Peyer's patch (tissue), 4 donors: Measurements from ENCODE around the gene PTGR3. TPM values are rescaled to one million over a fixed set of nuclear protein-coding genes. Genes with fewer than 3 reads are reported as not detected.

Experiments used
- DNase-seq, 3 donors: peaks; one replicate each; pipeline ENCODE4 v3.0.0-alpha.2; 2017 to 2019
- H3K27ac ChIP-seq, 4 donors: fragments of 200-600 bp; sonication (generic); one replicate each; pipeline ENCODE4 v1.5.1; 2016 to 2019
- H3K27me3 ChIP-seq, 2 donors: fragments of 200-600 bp; sonication (generic); one replicate each; pipeline ENCODE4 v1.5.1; 2019
- H3K36me3 ChIP-seq, 3 donors: fragments of 200-600 bp; sonication (generic); one replicate each; pipeline ENCODE4 v1.5.1; 2016 to 2019
- H3K4me1 ChIP-seq, 4 donors: fragments of 200-600 bp; sonication (generic); one replicate each; pipeline ENCODE4 v1.5.1; 2016 to 2019
- H3K4me3 ChIP-seq, 4 donors: fragments of 200-600 bp; sonication (generic); 1 replicate in 3 of 4; 2 replicates in 1 of 4; pipeline ENCODE4 v1.5.1; 2016 to 2019; ENCODE audit warnings: mild to moderate bottlenecking in 1 of 4
- H3K9me3 ChIP-seq, 4 donors: fragments of 200-600 bp; sonication (generic); one replicate each; pipeline ENCODE4 v1.5.1; 2016 to 2019; ENCODE audit warnings: mild to moderate bottlenecking in 1 of 4
- POLR2A ChIP-seq, 2 donors: fragments of 450-650 bp; IDR thresholded peaks; one replicate each; pipeline ENCODE4 v1.5.1; 2017; ENCODE audit warnings: antibody characterized with exemption in 2 of 2, mild to moderate bottlenecking in 2 of 2, moderate library complexity in 2 of 2
- total RNA-seq, 4 donors: library from RNA; depleted of rRNA; stranded (reverse); fragments of >200 nt; gene quantifications; one replicate each; pipeline ENCODE4 v1.1.0, GENCODE V29; 2016
- TF ChIP-seq, protein P1 (sequence below), 6 experiments: fragments of 450-650 bp in 4 of 6; fragments of 200-600 bp in 2 of 6; sonication (generic) in 1 of 6; IDR thresholded peaks; one replicate each; pipeline ENCODE4 v1.5.1; 2017 to 2019; ENCODE audit warnings: antibody characterized with exemption in 6 of 6, mild to moderate bottlenecking in 3 of 6, moderate library complexity in 1 of 6

Gene PTGR3
- total RNA-seq, 4 donors from 2014 or later = 19.6 to 24.1 (median 20.8) TPM

DNA sequence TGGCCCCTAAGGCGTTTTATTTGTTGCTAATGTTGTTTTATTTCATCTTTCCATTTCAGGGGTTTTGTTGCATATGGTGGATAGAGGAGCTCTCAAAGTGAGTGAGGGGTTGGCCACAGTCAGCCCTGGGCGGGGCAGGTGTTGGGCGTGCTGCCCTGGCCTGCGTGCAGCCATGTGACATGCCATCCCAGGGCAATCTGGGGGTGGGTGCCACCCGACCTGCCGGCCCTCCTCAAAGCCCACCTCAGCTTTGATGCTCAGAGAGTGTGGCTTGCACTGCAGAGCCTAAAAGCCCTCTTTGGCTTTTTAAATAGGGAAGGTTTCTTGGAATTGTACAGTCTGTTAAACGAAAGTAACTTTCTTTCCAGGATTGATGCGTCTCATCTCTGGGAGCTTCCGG is 20.0 kb upstream of the PTGR3 start:
- Histone ChIP-seq H3K9me3 (no peaks in the 10 kb centered on the region), H3K4me1 (peaks cover 0 to 37% (median 1%) of the 10 kb centered on the region in 4 donors), H3K4me3 (no peak overlapping the region), H3K27ac (no peak overlapping the region), H3K27me3 (no peaks in the 10 kb centered on the region), H3K36me3 (no peaks in the 10 kb centered on the region)
- DNase-seq = no peak
- TF ChIP-seq, protein P1, sequence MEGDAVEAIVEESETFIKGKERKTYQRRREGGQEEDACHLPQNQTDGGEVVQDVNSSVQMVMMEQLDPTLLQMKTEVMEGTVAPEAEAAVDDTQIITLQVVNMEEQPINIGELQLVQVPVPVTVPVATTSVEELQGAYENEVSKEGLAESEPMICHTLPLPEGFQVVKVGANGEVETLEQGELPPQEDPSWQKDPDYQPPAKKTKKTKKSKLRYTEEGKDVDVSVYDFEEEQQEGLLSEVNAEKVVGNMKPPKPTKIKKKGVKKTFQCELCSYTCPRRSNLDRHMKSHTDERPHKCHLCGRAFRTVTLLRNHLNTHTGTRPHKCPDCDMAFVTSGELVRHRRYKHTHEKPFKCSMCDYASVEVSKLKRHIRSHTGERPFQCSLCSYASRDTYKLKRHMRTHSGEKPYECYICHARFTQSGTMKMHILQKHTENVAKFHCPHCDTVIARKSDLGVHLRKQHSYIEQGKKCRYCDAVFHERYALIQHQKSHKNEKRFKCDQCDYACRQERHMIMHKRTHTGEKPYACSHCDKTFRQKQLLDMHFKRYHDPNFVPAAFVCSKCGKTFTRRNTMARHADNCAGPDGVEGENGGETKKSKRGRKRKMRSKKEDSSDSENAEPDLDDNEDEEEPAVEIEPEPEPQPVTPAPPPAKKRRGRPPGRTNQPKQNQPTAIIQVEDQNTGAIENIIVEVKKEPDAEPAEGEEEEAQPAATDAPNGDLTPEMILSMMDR (IDR thresholded peaks at IDR 0.05) = no peak
- no peak for TF ChIP-seq POLR2A (IDR thresholded peaks at IDR 0.05)

DNA sequence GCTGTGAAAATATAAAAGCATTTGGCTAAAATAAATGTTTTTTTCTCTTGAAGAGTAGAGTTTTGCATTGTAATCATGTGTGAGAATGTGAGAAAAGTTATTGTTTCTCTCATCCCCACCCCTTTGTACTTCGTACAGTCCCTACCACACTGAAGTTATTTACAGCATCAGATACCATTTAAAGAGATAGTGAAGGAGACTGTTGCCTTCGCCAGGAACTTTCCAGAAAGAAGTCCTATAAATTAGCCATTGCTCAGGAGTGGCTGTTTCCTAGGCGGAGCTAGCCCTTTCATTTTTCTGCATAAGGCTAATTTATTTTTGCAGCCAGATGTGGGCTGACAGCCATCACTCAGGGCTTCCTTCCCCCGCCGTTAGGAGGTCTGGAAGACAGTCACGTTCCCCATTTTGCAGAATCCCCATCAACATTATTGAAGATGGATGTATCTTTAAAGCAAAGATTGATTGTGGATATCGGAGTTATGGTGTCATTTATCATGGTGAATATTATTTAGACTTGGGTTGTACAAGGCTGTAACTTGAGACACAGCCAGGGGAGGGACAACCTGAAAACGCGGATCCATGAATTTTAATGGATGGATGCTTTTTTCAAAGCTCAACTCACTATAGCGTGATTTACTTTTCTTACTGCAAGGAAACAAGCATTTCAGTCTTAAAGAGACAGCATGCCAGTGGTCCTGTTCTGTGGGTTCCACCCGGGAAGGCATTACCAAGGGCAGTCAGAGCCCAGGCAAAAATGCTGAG is 18.8 kb upstream of the PTGR3 start:
- H3K4me1 ChIP-seq = peaks cover 0 to 46% (median 1%) of the 10 kb centered on the region in 4 donors
- TF ChIP-seq, protein P1 (IDR thresholded peaks at IDR 0.05) = no peak
- peak in 1 of 2 donors; percentile 30 for TF ChIP-seq POLR2A (IDR thresholded peaks at IDR 0.05)
- no peak for DNase-seq
- peak overlapping the region in 3 of 4 donors; percentile 11 to 67 (median 42) for H3K27ac ChIP-seq
- H3K27me3 ChIP-seq = no peaks in the 10 kb centered on the region
- peak overlapping the region in 2 of 4 donors; percentile 27 to 43 for H3K4me3 ChIP-seq
- H3K9me3 ChIP-seq = no peaks in the 10 kb centered on the region
- no peaks in the 10 kb centered on the region for H3K36me3 ChIP-seq

DNA sequence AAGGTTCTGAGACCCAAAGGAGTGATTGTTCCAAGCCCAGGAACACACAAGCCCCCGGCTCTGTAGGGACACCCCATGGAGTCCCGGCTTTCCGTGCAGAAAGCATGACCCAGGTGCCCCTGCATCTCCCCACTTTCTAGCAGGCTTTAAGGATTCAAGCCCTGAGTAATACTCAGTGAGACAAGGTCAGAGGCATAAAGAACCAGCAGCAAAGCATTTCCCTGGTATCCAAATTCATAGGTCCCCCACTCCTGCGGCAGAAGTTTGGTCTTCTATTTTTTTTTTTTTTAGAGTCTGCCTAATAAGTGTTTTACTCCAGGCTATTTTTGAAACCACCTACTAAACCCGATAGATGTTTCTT is 18.0 kb upstream of the PTGR3 start:
- Histone ChIP-seq H3K4me3 (peak overlapping the region in 2 of 4 donors; percentile 31 to 43), H3K27ac (peak overlapping the region in 3 of 4 donors; percentile 11 to 67 (median 42)), H3K27me3 (no peaks in the 10 kb centered on the region), H3K36me3 (no peaks in the 10 kb centered on the region), H3K4me1 (peaks cover 0 to 53% (median 1%) of the 10 kb centered on the region in 4 donors), H3K9me3 (no peaks in the 10 kb centered on the region)
- no peak for DNase-seq
- TF ChIP-seq, protein P1 (IDR thresholded peaks at IDR 0.05) = no peak
- TF ChIP-seq POLR2A (IDR thresholded peaks at IDR 0.05) = no peak

DNA sequence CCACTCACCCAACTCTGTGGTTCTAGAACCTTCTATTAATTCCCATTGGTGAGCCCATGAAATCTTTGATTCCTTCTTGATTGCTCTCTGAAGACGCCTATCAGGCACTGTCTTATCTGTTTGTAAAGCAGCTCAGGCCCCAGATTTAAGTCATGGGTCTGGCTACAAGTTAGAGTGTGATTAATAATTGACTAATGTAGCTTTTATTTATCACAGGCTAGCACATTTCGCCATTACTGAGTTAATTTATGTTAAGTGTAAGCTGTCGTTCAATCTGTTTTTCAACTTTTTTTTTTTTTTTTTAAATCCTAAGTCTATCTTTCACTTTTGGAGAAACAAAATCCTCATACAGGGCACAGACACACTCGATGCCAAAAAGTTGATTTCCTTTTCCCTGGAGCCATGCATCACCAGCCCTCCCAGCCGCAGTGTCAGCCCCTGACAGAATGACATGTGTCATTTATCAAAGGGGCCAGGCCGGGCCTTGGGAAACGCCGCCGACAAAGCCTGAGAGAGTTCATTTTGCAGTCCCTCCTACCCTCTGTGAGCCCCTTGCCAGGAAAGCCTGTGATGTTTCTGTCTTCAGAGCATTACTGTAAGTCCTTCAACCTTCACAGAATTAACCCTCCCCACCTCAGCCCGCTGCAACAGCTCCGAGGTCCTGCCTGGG is 17.5 kb upstream of the PTGR3 start:
- Histone ChIP-seq H3K9me3 (no peaks in the 10 kb centered on the region), H3K4me1 (peaks cover 0 to 53% (median 1%) of the 10 kb centered on the region in 4 donors), H3K27ac (peak overlapping the region in 3 of 4 donors; percentile 11 to 66 (median 42)), H3K36me3 (no peaks in the 10 kb centered on the region), H3K4me3 (peak overlapping the region in 2 of 4 donors; percentile 31 to 43), H3K27me3 (no peaks in the 10 kb centered on the region)
- peak in 1 of 3 donors; percentile 52 for DNase-seq
- TF ChIP-seq POLR2A (IDR thresholded peaks at IDR 0.05) = no peak
- TF ChIP-seq, protein P1 (IDR thresholded peaks at IDR 0.05) = no peak

DNA sequence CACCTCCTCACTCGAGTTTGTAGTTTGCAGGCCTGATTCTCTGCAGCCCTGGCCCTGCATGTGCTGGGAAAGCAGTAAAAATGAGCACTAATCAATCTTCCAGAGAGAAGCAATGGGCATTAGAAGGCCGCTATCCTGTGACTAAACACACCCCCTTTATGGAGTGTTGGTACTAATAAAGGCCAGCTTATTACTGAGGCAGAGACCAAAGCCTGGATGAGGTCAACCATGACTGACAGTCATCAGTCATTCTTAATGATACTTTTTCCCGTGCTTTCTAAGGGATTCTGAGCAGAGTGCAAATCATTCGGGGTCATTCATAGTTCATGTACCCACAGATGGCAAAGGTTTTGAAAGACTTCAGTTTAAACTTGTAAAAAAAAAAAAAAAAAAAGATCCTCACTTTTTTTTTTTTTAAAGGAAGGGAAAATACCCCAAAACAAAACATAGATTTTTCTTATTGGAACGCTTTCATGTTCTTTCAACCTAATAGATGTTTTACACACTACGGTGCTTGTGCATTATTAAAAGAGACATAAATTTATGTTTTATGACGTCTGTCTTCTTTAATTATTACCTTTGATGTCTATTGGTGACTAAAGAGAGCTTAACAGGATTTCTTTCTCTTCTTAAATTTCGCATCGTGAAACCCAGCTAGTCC is 14.9 kb upstream of the PTGR3 start:
- Histone ChIP-seq H3K4me1 (peaks cover 0 to 64% (median 1%) of the 10 kb centered on the region in 4 donors), H3K36me3 (no peaks in the 10 kb centered on the region), H3K27me3 (no peaks in the 10 kb centered on the region), H3K4me3 (no peak overlapping the region), H3K9me3 (no peaks in the 10 kb centered on the region), H3K27ac (no peak overlapping the region)
- DNase-seq = peak in 1 of 3 donors; percentile 36
- TF ChIP-seq, protein P1 (IDR thresholded peaks at IDR 0.05) = no peak
- no peak for TF ChIP-seq POLR2A (IDR thresholded peaks at IDR 0.05)
